ENCODE data around the gene ACSF3. TPM values are rescaled to one million over a fixed set of nuclear protein-coding genes. Genes with fewer than 3 reads are reported as not detected.

ACSF3 gene
- total RNA-seq, 1 experiment from 2014 or later: 34.0 TPM

- intact Hi-C loops (cut with micrococcal nuclease; ENCODE audit: unreplicated experiment): loop anchor here (10.0 kb wide), 1 partner anchor 129 kb away; no protein-coding TSS in a partner anchor
- Histone ChIP-seq H3K4me3 (no peak overlapping the region), H3K27ac (no peak overlapping the region), H3K4me2 (no peak overlapping the region), H2AFZ (no peak overlapping the region), H3K27me3 (ENCODE audit: insufficient read depth, low read depth) (peaks cover 57% of the 10 kb centered on the region), H4K20me1 (ENCODE audit: insufficient read depth) (no peaks in the 10 kb centered on the region), H3K36me3 (ENCODE audit: low read depth) (no peaks in the 10 kb centered on the region), H3F3A (ENCODE audit: insufficient read depth, low read depth) (no peaks in the 10 kb centered on the region), H3K4me1 (replicated peaks; ENCODE audit: insufficient read depth) (no peaks in the 10 kb centered on the region), H3K9me2 (ENCODE audit: insufficient read depth) (no peaks in the 10 kb centered on the region), H3K79me2 (ENCODE audit: low read depth) (no peaks in the 10 kb centered on the region), H3K9me3 (ENCODE audit: insufficient read depth, low read depth) (no peaks in the 10 kb centered on the region)
- ChIA-PET CTCF (no interaction called here), POLR2A (ENCODE audit: unreplicated experiment) (no interaction called here)
- no TSS peak for BruUV-seq (replicated peaks)
- no peak for TF ChIP-seq EZH2 (IDR thresholded peaks at IDR 0.05; ENCODE audit: low read depth)
- TF ChIP-seq CTCF (conservative IDR thresholded peaks at IDR 0.05): no peak
- no peak for DNase-seq
Observed at GRCh38 chr16:89054261-89054661, 39.4 kb upstream of the ACSF3 start.

GRCh38 chr16:89054714-89055113 lies 38.9 kb upstream of the ACSF3 start:
- TF ChIP-seq EZH2 (IDR thresholded peaks at IDR 0.05; ENCODE audit: low read depth): no peak
- TF ChIP-seq CTCF (conservative IDR thresholded peaks at IDR 0.05): no peak
- ChIA-PET CTCF (no interaction called here), POLR2A (ENCODE audit: unreplicated experiment) (no interaction called here)
- Histone ChIP-seq H3K27ac (no peak overlapping the region), H3K4me2 (no peak overlapping the region), H2AFZ (no peak overlapping the region), H3K4me3 (no peak overlapping the region), H4K20me1 (ENCODE audit: insufficient read depth) (no peaks in the 10 kb centered on the region), H3K9me2 (ENCODE audit: insufficient read depth) (no peaks in the 10 kb centered on the region), H3K36me3 (ENCODE audit: low read depth) (no peaks in the 10 kb centered on the region), H3K9me3 (ENCODE audit: insufficient read depth, low read depth) (no peaks in the 10 kb centered on the region), H3K79me2 (ENCODE audit: low read depth) (no peaks in the 10 kb centered on the region), H3K27me3 (ENCODE audit: insufficient read depth, low read depth) (peaks cover 52% of the 10 kb centered on the region), H3F3A (ENCODE audit: insufficient read depth, low read depth) (no peaks in the 10 kb centered on the region), H3K4me1 (replicated peaks; ENCODE audit: insufficient read depth) (no peaks in the 10 kb centered on the region)
- intact Hi-C loops (cut with micrococcal nuclease; ENCODE audit: unreplicated experiment): loop anchor here (10.0 kb wide), 1 partner anchor 130 kb away; no protein-coding TSS in a partner anchor
- no TSS peak for BruUV-seq (replicated peaks)
- DNase-seq: no peak

GRCh38 chr16:89055313-89055712 lies 38.3 kb upstream of the ACSF3 start:
- no peak for DNase-seq
- CTCF ChIA-PET: no interaction called here
- Histone ChIP-seq H2AFZ (no peak overlapping the region), H3K36me3 (ENCODE audit: low read depth) (no peaks in the 10 kb centered on the region), H3K79me2 (ENCODE audit: low read depth) (no peaks in the 10 kb centered on the region), H4K20me1 (ENCODE audit: insufficient read depth) (no peaks in the 10 kb centered on the region), H3K9me2 (ENCODE audit: insufficient read depth) (no peaks in the 10 kb centered on the region), H3K4me3 (no peak overlapping the region), H3K9me3 (ENCODE audit: insufficient read depth, low read depth) (no peaks in the 10 kb centered on the region), H3F3A (ENCODE audit: insufficient read depth, low read depth) (no peaks in the 10 kb centered on the region), H3K27ac (no peak overlapping the region), H3K4me2 (no peak overlapping the region), H3K4me1 (replicated peaks; ENCODE audit: insufficient read depth) (no peaks in the 10 kb centered on the region), H3K27me3 (ENCODE audit: insufficient read depth, low read depth) (peaks cover 53% of the 10 kb centered on the region)
- POLR2A ChIA-PET (ENCODE audit: unreplicated experiment): no interaction called here
- no TSS peak for BruUV-seq (replicated peaks)
- TF ChIP-seq EZH2 (IDR thresholded peaks at IDR 0.05; ENCODE audit: low read depth) (no peak), CTCF (conservative IDR thresholded peaks at IDR 0.05) (no peak)
- intact Hi-C loops (cut with micrococcal nuclease; ENCODE audit: unreplicated experiment): loop anchor here (10.0 kb wide), 1 partner anchor 131 kb away; no protein-coding TSS in a partner anchor

Data from PC-9 (cell line).